GM23338 (cell line): Measurements from ENCODE around the gene RPL29. TPM values are rescaled to one million over a fixed set of nuclear protein-coding genes. Genes with fewer than 3 reads are reported as not detected.

Experiments
- ATAC-seq: fragments of 200-7000 bp; cut with Tn5 transposase; 3 replicates; pipeline ENCODE4 v1.9.1; 2020
- DNase-seq: peaks from one replicate; pipeline ENCODE4 v3.0.0-alpha.2; 2015; ENCODE audit warnings: low spot score
- H2AFZ ChIP-seq: fragments of 200-600 bp; sonication (generic); 2 replicates; pipeline ENCODE4 v1.8.0; 2016; ENCODE audit warnings: antibody characterized with exemption, mild to moderate bottlenecking, moderate library complexity
- H3F3A ChIP-seq: fragments of 200-600 bp; sonication (generic); replicated peaks from 2 replicates; pipeline ENCODE4 v1.8.0; 2017; ENCODE audit warnings: antibody characterized with exemption, mixed run types, low read depth
- H3K27ac ChIP-seq: fragments of 200-600 bp; sonication (generic); 2 replicates; pipeline ENCODE4 v1.6.1; 2016; ENCODE audit warnings: low read depth
- H3K27me3 ChIP-seq: fragments of 200-600 bp; sonication (generic); 2 replicates; pipeline ENCODE4 v1.8.0; 2016; ENCODE audit warnings: mild to moderate bottlenecking, mixed run types, moderate library complexity; ENCODE audit not compliant: insufficient read depth
- H3K36me3 ChIP-seq: fragments of 200-600 bp; sonication (generic); 2 replicates; pipeline ENCODE4 v1.8.0; 2016; ENCODE audit warnings: mild to moderate bottlenecking; ENCODE audit not compliant: insufficient read depth
- H3K4me1 ChIP-seq: fragments of 200-600 bp; sonication (generic); 2 replicates; pipeline ENCODE4 v1.8.0; 2016; ENCODE audit warnings: mild to moderate bottlenecking, moderate library complexity; ENCODE audit not compliant: insufficient read depth
- H3K4me2 ChIP-seq: fragments of 200-600 bp; sonication (generic); 2 replicates; pipeline ENCODE4 v1.7.1; 2017; ENCODE audit warnings: mixed run types
- H3K4me3 ChIP-seq: fragments of 200-600 bp; sonication (generic); 2 replicates; pipeline ENCODE4 v1.6.1; 2016; ENCODE audit warnings: mixed run types
- H3K79me2 ChIP-seq: fragments of 200-600 bp; sonication (generic); replicated peaks from 2 replicates; pipeline ENCODE4 v1.8.0; 2017; ENCODE audit warnings: mild to moderate bottlenecking; ENCODE audit not compliant: insufficient read depth
- H3K9me2 ChIP-seq: fragments of 200-600 bp; sonication (generic); 2 replicates; pipeline ENCODE4 v1.8.0; 2017; ENCODE audit not compliant: insufficient read depth
- H4K20me1 ChIP-seq: fragments of 200-600 bp; sonication (generic); replicated peaks from 2 replicates; pipeline ENCODE4 v1.8.0; 2017; ENCODE audit warnings: mild to moderate bottlenecking; ENCODE audit not compliant: insufficient read depth
- H3K27ac Mint-ChIP-seq: 2 replicates; pipeline ENCODE4 v1.8.0; 2020; ENCODE audit warnings: inconsistent platforms, mild to moderate bottlenecking, moderate library complexity, mixed read lengths
- H3K27me3 Mint-ChIP-seq: 3 replicates; pipeline ENCODE4 v1.8.0; 2022; ENCODE audit warnings: low read depth, mild to moderate bottlenecking, moderate library complexity, mixed read lengths, inconsistent platforms; ENCODE audit not compliant: insufficient read depth, poor library complexity
- H3K36me3 Mint-ChIP-seq: 3 replicates; pipeline ENCODE4 v1.8.0; 2021; ENCODE audit warnings: low read depth, mild to moderate bottlenecking, inconsistent platforms, moderate library complexity, mixed read lengths
- H3K4me1 Mint-ChIP-seq: 3 replicates; pipeline ENCODE4 v1.8.0; 2020; ENCODE audit warnings: mild to moderate bottlenecking, inconsistent platforms, mixed read lengths
- H3K4me3 Mint-ChIP-seq: 3 replicates; pipeline ENCODE4 v1.8.0; 2021; ENCODE audit warnings: moderate library complexity, mild to moderate bottlenecking, inconsistent platforms, mixed read lengths
- H3K9me3 Mint-ChIP-seq: 3 replicates; pipeline ENCODE4 v1.8.0; 2020; ENCODE audit warnings: moderate library complexity, mild to moderate bottlenecking, inconsistent platforms, mixed read lengths
- EZH2 ChIP-seq: fragments of 200-600 bp; sonication (generic); IDR thresholded peaks from one replicate; pipeline ENCODE4 v1.8.0; 2017; ENCODE audit warnings: antibody characterized with exemption, mild to moderate bottlenecking, low read depth; ENCODE audit not compliant: unreplicated experiment
- JUNB ChIP-seq: IDR thresholded peaks from one replicate; pipeline ENCODE4 v1.6.1; 2016; ENCODE audit warnings: antibody characterized with exemption; ENCODE audit not compliant: unreplicated experiment
- NANOG ChIP-seq: IDR thresholded peaks from 2 replicates; pipeline ENCODE4 v1.6.1; 2016; ENCODE audit warnings: antibody characterized with exemption, borderline replicate concordance
- POLR2AphosphoS5 ChIP-seq: IDR thresholded peaks from 2 replicates; pipeline ENCODE4 v1.6.1; 2016; ENCODE audit warnings: antibody characterized with exemption, low read depth
- STAT1 ChIP-seq: IDR thresholded peaks from one replicate; pipeline ENCODE4 v1.6.1; 2016; ENCODE audit warnings: antibody characterized with exemption; ENCODE audit not compliant: unreplicated experiment
- ZNF114 ChIP-seq: fragments of 250-450 bp; sonication (Bioruptor Pico); IDR thresholded peaks from 2 replicates; pipeline ENCODE4 v1.5.0; 2020; ENCODE audit warnings: mild to moderate bottlenecking, moderate library complexity
- polyA plus RNA-seq: library from polyadenylated mRNA; unstranded; fragments of >200 nt; fragmentation: Nextera tagmentation; extraction: Ambion mirVana; gene quantifications from 2 replicates; pipeline ENCODE4 v1.2.1, GENCODE V29; 2016
- total RNA-seq: library from RNA; depleted of rRNA; stranded (reverse); fragments of >200 nt; shearing (Covaris generic); gene quantifications from 2 replicates; pipeline ENCODE4 v1.2.3, GENCODE V29; 2014
- TF ChIP-seq, protein P1 (sequence below): fragments of 250-450 bp; sonication (Bioruptor Pico); IDR thresholded peaks from 2 replicates; pipeline ENCODE4 v1.5.0; 2020; ENCODE audit warnings: mild to moderate bottlenecking, moderate library complexity
- TF ChIP-seq, protein P2 (sequence below), 2 experiments: fragments of 200-600 bp in 1 of 2; sonication (generic) in 1 of 2; conservative IDR thresholded peaks; 2 replicates each; pipeline versions ENCODE4 v1.5.1 to v1.6.1; 2016 to 2017; ENCODE audit warnings: antibody characterized with exemption in 2 of 2, low read depth in 2 of 2, mild to moderate bottlenecking in 2 of 2, moderate library complexity in 1 of 2
- TF ChIP-seq, protein P3 (sequence below): IDR thresholded peaks from one replicate; pipeline ENCODE4 v1.6.1; 2018; ENCODE audit warnings: antibody characterized with exemption; ENCODE audit not compliant: unreplicated experiment

The RPL29 gene
- total and polyA plus RNA-seq, 2 experiments from 2014 or later = 1,471 to 1,864 TPM

DNA sequence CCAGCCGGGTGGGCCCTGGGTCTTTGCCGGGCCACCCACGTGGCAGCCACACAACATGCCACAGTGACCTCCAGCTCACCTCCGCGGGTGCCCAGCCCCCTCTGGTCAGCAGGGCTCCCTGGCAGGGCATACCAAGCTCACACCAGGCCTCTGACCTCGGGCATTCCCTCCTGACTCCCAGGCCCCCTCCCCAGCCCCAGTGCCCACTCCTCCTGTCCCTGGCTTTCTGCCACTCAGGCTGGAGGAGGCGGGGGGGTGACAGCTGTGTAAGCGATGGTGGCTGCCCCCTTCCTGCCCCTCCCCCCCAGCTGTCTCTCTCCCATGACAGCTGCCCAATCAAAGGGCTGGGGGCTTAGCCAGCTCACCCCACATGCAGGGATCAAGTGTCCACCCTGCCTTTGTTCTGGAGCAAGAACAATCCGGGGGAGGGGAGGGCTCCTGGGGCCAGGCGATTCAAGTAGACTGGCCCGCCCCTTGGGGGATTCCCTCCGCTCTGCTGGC is 31.7 kb downstream of the RPL29 start:
- no peak overlapping the region for H3K27ac ChIP-seq
- no peak overlapping the region for H2AFZ ChIP-seq
- no peak overlapping the region for H3K4me3 Mint-ChIP-seq
- no peaks in the 10 kb centered on the region for H3K79me2 ChIP-seq
- TF ChIP-seq POLR2AphosphoS5 (no peak), NANOG (no peak)
- peaks cover 8% of the 10 kb centered on the region; the same call in 1 of the 2 replicates for H3F3A ChIP-seq
- no peaks in the 10 kb centered on the region for H4K20me1 ChIP-seq
- ATAC-seq (peak; percentile 16), DNase-seq (peak; percentile 63)
- H3K27me3 Mint-ChIP-seq = peaks cover 32% of the 10 kb centered on the region
- H3K9me2 ChIP-seq = no peaks in the 10 kb centered on the region
- H3K36me3 Mint-ChIP-seq = peaks cover 5% of the 10 kb centered on the region; the same call in 1 of the 3 replicates
- no peaks in the 10 kb centered on the region for H3K36me3 ChIP-seq
- H3K27ac Mint-ChIP-seq = no peak overlapping the region
- H3K27me3 ChIP-seq = peaks cover 9% of the 10 kb centered on the region; the same call in 1 of the 2 replicates
- no peak overlapping the region for H3K4me2 ChIP-seq
- no peaks in the 10 kb centered on the region; the same call in 2 of the 3 replicates for H3K9me3 Mint-ChIP-seq
- H3K4me1 ChIP-seq = peaks cover 28% of the 10 kb centered on the region
- peaks cover 41% of the 10 kb centered on the region for H3K4me1 Mint-ChIP-seq
- no peak overlapping the region for H3K4me3 ChIP-seq

DNA sequence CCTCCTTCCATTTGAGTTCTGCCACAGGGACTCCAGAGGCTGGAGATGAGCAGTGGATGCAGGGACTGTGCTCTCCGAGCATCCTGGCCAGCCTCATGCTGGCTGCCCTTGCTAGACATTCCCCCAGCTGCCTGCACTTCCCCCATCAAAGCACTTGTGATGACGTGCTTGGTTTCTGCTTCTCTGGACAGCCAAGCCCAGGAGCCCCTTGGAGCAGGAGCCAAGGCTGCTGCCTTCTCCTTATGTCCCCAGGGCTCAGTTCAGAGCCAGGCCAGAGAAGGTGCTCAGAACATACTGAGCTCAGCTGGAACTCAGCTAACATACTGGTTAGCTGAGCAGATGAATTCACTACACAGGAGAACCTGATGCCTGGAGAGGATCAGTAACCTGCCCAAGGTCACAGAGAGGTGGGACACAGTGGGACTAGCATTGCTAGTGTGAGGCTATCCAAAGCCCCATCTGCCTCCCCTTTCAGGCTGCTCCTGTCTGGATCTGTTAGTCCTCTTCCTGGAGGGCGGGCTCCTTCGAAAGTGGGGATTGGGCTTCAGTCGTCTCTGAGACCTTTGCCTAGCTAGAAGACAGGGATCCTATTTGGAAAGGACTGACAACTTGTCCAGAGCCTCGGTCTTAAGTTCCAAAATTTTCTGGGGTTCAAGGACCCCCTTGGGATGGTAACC is 32.7 kb downstream of the RPL29 start:
- H3K4me3 Mint-ChIP-seq = no peak overlapping the region
- H3K36me3 ChIP-seq = no peaks in the 10 kb centered on the region
- H3K27ac Mint-ChIP-seq = no peak overlapping the region
- no peaks in the 10 kb centered on the region for H4K20me1 ChIP-seq
- no peak for ATAC-seq
- H3K36me3 Mint-ChIP-seq = peaks cover 7% of the 10 kb centered on the region; the same call in 2 of the 3 replicates
- H3K27ac ChIP-seq = no peak overlapping the region
- H3K27me3 Mint-ChIP-seq = peaks cover 33% of the 10 kb centered on the region
- peaks cover 9% of the 10 kb centered on the region; the same call in 1 of the 2 replicates for H3K27me3 ChIP-seq
- H3F3A ChIP-seq = 0 out of 2 replicates have a peak, but pooled peaks cover 2% of the 10 kb centered on the region
- no peaks in the 10 kb centered on the region; the same call in 2 of the 3 replicates for H3K9me3 Mint-ChIP-seq
- DNase-seq = no peak
- no peak overlapping the region for H3K4me2 ChIP-seq
- peaks cover 21% of the 10 kb centered on the region; the same call in 1 of the 2 replicates for H3K4me1 ChIP-seq
- no peak overlapping the region for H2AFZ ChIP-seq
- H3K4me1 Mint-ChIP-seq = peaks cover 34% of the 10 kb centered on the region
- H3K4me3 ChIP-seq = no peak overlapping the region
- no peaks in the 10 kb centered on the region for H3K79me2 ChIP-seq
- no peaks in the 10 kb centered on the region for H3K9me2 ChIP-seq
- TF ChIP-seq EZH2 (no peak), ZNF114 (no peak), STAT1 (no peak), JUNB (no peak)
- TF ChIP-seq, protein P1, sequence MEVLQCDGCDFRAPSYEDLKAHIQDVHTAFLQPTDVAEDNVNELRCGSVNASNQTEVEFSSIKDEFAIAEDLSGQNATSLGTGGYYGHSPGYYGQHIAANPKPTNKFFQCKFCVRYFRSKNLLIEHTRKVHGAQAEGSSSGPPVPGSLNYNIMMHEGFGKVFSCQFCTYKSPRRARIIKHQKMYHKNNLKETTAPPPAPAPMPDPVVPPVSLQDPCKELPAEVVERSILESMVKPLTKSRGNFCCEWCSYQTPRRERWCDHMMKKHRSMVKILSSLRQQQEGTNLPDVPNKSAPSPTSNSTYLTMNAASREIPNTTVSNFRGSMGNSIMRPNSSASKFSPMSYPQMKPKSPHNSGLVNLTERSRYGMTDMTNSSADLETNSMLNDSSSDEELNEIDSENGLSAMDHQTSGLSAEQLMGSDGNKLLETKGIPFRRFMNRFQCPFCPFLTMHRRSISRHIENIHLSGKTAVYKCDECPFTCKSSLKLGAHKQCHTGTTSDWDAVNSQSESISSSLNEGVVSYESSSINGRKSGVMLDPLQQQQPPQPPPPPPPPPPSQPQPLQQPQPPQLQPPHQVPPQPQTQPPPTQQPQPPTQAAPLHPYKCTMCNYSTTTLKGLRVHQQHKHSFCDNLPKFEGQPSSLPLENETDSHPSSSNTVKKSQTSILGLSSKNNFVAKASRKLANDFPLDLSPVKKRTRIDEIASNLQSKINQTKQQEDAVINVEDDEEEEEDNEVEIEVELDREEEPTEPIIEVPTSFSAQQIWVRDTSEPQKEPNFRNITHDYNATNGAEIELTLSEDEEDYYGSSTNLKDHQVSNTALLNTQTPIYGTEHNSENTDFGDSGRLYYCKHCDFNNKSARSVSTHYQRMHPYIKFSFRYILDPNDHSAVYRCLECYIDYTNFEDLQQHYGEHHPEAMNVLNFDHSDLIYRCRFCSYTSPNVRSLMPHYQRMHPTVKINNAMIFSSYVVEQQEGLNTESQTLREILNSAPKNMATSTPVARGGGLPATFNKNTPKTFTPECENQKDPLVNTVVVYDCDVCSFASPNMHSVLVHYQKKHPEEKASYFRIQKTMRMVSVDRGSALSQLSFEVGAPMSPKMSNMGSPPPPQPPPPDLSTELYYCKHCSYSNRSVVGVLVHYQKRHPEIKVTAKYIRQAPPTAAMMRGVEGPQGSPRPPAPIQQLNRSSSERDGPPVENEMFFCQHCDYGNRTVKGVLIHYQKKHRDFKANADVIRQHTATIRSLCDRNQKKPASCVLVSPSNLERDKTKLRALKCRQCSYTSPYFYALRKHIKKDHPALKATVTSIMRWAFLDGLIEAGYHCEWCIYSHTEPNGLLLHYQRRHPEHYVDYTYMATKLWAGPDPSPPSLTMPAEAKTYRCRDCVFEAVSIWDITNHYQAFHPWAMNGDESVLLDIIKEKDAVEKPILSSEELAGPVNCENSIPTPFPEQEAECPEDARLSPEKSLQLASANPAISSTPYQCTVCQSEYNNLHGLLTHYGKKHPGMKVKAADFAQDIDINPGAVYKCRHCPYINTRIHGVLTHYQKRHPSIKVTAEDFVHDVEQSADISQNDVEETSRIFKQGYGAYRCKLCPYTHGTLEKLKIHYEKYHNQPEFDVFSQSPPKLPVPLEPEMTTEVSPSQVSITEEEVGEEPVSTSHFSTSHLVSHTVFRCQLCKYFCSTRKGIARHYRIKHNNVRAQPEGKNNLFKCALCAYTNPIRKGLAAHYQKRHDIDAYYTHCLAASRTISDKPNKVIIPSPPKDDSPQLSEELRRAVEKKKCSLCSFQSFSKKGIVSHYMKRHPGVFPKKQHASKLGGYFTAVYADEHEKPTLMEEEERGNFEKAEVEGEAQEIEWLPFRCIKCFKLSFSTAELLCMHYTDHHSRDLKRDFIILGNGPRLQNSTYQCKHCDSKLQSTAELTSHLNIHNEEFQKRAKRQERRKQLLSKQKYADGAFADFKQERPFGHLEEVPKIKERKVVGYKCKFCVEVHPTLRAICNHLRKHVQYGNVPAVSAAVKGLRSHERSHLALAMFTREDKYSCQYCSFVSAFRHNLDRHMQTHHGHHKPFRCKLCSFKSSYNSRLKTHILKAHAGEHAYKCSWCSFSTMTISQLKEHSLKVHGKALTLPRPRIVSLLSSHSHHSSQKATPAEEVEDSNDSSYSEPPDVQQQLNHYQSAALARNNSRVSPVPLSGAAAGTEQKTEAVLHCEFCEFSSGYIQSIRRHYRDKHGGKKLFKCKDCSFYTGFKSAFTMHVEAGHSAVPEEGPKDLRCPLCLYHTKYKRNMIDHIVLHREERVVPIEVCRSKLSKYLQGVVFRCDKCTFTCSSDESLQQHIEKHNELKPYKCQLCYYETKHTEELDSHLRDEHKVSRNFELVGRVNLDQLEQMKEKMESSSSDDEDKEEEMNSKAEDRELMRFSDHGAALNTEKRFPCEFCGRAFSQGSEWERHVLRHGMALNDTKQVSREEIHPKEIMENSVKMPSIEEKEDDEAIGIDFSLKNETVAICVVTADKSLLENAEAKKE = no peak
- TF ChIP-seq, protein P2, sequence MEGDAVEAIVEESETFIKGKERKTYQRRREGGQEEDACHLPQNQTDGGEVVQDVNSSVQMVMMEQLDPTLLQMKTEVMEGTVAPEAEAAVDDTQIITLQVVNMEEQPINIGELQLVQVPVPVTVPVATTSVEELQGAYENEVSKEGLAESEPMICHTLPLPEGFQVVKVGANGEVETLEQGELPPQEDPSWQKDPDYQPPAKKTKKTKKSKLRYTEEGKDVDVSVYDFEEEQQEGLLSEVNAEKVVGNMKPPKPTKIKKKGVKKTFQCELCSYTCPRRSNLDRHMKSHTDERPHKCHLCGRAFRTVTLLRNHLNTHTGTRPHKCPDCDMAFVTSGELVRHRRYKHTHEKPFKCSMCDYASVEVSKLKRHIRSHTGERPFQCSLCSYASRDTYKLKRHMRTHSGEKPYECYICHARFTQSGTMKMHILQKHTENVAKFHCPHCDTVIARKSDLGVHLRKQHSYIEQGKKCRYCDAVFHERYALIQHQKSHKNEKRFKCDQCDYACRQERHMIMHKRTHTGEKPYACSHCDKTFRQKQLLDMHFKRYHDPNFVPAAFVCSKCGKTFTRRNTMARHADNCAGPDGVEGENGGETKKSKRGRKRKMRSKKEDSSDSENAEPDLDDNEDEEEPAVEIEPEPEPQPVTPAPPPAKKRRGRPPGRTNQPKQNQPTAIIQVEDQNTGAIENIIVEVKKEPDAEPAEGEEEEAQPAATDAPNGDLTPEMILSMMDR (conservative IDR thresholded peaks at IDR 0.05; ENCODE audit: low read depth in 2 of 2) = no peak
- TF ChIP-seq, protein P3, sequence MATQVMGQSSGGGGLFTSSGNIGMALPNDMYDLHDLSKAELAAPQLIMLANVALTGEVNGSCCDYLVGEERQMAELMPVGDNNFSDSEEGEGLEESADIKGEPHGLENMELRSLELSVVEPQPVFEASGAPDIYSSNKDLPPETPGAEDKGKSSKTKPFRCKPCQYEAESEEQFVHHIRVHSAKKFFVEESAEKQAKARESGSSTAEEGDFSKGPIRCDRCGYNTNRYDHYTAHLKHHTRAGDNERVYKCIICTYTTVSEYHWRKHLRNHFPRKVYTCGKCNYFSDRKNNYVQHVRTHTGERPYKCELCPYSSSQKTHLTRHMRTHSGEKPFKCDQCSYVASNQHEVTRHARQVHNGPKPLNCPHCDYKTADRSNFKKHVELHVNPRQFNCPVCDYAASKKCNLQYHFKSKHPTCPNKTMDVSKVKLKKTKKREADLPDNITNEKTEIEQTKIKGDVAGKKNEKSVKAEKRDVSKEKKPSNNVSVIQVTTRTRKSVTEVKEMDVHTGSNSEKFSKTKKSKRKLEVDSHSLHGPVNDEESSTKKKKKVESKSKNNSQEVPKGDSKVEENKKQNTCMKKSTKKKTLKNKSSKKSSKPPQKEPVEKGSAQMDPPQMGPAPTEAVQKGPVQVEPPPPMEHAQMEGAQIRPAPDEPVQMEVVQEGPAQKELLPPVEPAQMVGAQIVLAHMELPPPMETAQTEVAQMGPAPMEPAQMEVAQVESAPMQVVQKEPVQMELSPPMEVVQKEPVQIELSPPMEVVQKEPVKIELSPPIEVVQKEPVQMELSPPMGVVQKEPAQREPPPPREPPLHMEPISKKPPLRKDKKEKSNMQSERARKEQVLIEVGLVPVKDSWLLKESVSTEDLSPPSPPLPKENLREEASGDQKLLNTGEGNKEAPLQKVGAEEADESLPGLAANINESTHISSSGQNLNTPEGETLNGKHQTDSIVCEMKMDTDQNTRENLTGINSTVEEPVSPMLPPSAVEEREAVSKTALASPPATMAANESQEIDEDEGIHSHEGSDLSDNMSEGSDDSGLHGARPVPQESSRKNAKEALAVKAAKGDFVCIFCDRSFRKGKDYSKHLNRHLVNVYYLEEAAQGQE = no peak
